ENCODE data around the gene ARL2BP.
"Not testable (repeated sequence)": the region's sequence is repeated elsewhere in the genome, so short reads cannot be mapped to it uniquely, and the experiment has no call there.

ARL2BP gene

DNA sequence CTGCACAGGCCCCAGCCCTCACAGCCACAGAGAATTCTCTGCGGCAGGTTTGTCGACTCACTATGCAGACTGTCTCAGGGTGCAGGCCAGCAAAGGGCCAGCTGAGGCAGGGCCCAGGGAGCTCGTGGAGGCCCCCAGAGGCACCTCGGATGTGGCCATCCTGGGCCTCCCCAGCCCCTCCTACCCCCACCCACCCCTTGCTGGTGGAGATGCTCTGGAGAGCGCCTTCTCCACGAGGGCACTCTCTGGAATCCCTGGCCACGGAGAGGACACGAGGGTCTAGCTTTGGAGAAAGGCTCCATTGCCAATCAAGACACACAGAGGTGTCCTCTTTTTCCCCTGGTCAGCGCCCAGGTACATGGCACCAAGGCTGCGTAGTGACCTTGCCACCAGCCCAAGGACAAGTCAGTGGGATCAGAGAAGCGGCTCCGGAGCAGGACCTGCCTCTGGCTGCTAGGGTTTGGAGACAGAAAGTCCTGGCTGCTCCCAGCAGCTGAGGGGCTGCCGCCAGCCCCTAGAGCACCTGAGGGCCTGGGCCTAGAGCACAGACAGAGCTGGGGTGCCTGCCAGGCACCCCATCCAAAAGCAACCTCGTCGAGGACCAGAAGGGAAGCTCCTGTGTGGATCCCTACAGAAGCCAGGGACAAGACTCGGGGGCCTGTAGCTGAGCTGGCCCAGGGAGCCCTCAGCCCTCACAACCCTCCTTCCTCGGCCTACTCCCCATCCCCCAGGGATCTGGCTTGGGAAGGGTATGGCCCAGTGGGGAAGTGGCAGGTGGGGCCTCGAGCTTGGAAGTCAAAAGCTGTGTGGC, 18.7 kb downstream of the ARL2BP start:
- no peak for DNase-seq

DNA sequence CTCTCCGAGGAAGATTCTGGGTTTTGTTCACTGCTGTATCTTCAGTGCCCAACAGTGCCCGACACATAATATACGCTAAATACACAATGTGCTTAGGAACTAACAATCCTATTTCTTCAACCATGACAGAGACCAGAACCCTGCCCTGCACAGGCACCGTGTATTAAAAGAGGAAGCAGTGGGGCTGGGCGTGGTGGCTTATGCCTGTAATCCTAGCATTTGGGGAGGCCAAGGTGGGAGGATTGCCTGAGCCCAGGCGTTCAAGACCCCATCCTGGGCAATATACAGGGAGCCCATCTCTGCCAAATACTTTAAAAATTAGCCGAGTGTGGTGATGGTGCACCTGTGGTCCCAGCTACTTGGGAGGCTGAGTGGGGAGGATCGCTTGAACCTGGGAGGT, 19.3 kb downstream of the ARL2BP start:
- DNase-seq = peak in 3 of 4 experiments; percentile 15 to 35 (median 28)

DNA sequence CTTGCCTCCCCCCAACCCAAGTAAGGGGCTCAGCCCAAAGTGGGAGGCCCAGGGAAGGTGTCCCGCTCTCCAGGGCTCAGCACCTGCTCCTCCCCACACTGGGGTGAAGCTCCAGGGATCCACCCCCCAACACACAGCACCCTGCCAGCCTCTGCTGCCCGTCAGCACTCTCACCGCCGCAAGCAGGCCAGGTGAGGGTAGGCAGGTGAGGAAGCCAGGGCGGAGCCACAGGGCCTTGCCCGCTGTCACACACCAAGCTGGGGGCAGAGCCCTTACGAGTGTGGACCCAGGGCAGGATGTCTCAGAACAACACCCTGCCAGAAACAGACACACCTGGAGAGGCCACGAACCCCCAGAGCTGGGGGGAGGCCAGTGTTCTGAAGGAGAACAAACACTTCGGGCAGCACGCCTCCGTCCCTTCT, 19.9 kb downstream of the ARL2BP start:
- DNase-seq = no peak

DNA sequence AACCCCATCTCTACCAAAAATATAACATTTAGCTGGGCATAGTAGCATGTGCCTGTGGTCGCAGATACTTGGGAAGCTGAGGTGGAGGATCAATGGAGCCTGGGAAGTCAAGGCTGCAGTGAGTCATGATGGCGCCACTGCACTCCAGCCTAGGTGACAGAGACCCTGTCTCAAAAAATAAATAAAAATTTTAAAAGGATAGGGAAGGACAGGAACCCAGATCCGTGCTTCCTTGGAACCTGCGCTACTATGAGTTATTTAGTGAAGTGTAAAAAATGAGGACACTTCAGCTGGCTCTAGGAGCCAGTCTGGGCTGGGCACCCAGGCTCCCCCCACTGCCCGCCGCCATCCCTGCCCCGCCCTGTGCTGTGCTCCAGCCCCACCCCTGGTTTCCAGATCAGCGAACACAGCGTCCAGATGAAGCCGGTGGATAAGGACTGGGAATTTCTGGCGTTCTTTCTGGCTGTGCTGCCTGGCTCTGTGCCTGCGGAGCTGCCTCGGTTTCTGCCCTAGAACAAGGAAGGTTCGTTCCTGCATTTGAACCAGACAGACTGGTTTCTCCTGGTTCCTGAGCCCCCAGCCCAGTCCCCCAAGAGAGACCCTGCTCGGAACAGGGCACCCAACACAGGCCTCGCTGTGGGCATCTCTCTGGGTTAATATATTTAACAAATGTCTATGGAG, 20.9 kb downstream of the ARL2BP start:
- DNase-seq = no peak

DNA sequence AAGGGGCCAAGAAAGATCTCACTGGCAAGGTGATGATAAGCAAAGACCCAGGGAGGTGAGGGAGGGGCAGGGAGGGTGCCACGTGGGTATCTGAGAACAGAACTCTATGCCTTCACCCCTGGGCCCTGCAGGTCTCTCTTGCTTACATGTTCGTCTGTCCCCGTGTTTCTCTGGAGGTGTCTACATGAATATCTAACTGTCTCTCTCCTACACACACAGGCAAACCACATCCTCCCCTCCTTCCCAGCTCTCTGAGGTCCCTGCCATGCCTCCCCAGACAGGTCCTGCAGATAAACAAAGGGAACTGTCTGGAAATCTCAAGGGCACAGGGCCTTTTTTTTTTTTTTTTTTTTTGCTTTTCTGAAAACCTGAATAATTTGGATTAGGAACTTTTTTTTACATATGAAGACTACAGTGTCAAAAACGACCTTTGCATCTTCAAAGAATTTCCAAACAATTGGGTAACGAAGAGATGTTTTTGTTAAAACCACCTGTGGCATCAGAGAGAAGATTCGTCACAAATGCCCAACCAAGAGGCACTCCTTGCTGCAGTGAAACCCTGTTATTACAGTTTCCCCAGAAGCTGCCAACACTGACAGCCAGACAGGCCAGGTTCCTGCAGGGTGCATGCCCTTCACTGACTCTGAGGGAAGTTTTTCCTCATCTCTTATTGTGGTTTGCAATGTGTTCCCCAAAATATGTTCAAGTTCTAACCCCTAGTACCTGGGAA, 21.6 kb downstream of the ARL2BP start:
- DNase-seq = no peak

DNA sequence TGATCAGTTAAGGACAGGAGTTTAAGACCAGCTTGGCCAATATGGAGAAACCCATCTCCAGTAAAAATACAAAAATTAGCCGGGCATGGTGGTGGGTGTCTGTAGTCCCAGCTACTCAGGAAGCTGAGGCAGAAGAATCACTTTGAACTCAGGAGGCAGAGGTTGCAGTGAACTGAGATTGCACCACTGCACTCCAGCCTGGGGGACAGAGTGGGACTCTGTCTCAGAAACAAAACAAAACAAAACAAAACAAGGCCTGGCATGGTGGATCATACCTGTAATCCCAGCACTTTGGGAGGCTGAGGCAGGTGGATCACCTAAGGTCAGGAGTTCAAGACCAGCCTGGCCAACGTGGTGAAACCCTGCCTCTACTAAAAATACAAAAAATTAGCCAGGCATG, 22.3 kb downstream of the ARL2BP start:
- DNase-seq = not testable (repeated sequence)

DNA sequence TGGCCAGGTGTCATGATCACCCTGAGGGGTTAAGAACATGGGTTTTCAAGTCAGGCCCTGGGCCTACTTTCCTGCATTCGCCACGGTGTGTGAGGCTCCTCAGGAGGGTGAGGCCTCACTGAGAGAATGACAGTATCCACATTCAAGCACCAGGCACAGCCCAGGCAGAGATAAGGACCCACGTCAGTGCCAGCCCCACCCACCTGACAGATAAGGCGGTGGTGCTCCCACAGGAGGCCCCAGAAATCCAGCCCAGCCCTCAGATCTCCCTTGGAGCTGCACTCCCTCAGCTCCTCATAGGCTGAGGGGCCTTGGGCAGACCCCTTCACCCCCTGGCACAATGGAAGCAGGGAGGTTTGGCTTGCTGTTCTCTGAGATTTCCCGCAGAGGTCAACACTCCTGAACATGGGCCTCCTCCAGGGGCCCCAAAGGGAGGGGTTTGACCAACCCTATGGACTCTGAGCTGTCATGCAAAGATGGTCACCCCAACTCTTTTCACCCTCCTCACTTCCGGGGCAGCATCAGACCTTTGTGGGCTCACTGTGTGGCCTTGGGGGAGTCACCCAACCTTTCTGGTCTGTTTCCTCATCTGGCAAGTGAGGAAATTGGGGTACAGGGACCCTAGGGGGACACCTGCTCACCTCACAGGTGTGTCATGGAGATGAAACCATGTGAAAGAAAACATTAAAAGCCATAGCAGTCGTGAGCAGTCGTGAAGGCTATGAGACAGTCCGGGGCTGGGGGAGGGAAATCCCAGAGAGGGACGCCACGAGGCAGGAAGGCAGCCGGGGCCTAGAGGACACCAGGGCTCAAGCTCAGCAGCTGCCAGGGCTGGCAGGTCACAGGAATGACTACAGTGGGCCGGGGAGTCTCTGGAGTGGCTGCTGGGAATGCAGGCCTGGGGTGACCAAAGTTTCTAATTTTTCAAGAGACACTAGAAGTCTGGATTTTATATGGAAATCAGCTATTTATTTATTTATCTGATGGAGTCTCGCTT, 24.0 kb downstream of the ARL2BP start:
- no peak for DNase-seq

DNA sequence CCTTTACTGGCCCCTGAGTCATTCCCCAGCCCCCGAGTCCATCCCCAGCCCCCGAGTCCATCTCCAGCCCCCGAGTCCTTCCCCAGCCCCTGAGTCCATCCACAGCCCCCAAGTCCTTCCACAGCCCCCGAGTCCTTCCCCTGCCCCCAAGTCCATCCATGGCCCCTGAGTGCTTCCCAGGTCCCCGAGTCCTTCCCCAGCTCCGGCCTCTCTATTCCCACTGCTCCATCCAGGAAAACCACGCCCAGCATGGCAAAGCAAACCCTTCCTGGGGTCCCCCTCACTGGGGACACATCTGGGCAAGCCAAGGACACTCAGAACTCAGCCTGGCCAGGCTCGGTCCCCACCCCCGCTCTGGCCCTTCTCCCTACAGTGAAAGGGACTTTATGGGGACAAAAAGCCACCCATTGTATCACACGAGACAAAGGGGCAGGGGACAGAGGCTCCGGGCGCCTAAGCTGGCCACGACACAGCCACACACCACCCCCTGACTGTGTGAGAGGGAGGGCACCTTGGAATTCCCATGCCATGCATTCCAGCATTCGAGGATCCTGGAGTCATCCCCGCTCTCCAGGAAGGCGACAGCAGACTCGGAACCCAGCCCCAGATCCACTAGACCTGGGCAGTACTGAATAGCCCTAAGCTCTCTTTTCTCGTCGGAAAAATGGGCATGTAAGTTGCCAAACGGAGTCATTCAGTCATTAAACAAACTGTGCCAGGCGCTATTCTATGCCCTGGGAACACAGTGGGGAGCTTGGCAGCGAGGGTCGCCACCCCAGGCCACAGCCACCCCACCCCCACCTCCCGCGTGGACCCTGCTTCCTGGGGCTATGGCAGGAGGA, 25.4 kb downstream of the ARL2BP start:
- no peak for DNase-seq

DNA sequence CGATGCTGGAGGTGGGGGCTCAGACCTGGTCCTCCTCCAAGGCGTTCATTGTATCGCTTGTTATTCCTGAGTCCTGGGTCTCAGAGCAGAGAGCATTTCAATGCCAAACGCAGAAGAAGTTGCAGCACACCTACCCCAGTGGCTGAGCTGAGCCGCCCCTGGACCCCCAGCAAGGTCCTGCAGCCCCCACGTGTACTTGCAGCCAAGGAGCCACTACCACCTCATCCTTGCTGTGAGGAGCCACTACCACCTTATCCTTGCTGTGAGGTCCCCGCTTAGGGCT, 25.9 kb downstream of the ARL2BP start:
- no peak for DNase-seq

DNA sequence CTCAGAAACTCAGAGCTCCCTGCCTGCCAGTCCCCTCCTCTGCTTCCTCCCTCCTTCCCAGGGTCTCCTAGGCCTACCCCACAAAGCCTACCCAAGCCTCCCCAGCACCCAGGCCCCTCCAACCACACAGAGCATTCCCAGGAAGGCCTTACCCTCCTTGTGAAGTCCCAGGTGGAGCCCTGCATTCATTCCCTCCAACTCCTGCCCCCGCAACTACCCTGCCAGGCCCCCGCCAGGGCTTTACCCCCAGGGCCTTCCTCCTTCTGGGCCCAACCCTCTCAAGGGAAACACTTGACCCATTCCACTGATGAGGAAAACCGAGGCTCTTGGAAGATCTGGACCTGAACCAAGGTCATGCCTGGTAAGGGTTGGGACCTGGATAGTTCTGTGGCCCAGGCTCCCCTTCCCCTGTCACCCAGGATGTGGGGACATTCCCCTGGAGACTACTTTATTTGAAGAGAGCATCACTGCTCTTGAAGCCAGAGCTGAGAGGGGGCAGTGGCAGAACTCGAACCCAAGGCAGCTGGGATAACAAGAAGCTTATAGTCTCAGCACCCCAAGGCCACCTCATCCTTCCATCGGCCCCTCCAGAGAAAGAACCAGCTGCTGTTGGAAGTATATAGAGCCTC, 26.9 kb downstream of the ARL2BP start:
- no peak for DNase-seq

DNA sequence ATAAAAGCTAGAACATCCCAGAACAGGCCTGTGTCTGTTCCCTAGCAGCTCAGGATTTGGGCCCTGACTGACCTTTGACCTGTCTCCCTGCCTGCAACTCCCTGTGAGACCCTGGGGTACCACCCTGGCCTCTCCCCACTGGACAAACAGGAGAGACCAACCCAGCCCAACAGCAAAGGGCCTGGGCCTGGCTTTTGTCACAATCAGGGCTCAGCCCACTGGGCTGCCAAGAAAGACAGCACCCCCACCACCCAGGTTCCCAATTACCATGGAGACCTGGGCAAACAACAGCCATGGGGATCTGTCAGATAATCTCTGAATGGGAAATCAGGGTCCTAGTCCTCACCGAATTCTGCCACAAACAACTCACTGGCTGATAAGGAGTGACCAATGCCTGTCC, 28.3 kb downstream of the ARL2BP start:
- no peak for DNase-seq

DNA sequence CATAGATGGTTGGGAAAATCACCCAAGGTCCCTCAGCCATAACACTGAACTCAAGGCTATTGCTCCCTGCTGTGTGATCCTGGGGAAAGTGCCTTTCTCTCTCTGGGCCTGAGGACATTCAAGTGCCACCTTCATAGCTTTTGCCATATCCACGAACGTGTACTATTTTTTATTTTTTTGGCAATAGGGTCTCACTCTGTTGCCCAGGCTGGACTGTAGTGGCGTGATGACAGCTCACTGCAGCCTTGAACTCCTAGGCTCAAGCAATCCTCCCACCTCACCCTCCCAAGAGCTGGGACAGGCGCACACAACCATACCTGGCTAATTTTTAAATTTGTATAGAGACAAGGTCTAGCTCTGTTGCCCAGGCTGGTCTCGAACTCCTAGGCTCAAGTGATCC, 28.8 kb downstream of the ARL2BP start:
- DNase-seq = no peak

DNA sequence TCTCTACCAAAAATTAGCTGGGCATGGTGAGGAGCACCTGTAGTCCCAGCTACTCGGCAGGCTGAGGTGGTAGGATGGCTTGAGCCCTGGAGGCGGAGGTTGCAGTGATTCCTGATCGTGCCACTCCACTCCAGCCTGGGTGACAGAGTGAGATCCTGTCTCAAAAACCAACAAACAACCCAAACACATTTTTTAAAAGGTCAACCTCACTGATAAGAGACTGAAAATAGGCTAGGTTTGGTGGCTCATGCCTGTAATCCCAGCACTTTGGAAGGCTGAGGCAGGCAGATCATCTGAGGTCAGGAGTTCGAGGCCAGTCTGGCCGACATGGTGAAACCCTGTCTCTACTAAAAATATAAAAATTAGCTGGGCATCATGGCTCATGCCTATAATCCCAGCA, 30.9 kb downstream of the ARL2BP start:
- not testable (repeated sequence) for DNase-seq

DNA sequence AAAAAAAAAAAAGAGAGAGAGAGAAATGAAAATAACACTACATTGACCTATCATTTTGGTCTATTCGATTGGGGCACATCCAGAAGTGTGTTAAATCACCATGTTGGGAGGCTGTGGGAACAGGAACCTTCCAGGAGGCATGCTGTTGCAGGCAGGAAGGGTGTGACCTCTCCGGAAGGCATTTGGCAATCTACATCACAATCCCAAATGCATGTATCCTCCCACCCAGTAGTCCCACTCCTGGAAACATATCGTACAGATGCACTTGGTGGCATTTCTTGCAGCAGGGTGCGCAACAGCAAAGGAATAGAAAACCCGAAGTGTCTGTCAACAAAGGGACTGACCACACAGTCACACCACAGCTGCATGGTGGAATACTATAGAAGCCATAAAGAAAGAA, 31.5 kb downstream of the ARL2BP start:
- peak; percentile 65 to 87 (median 82) for DNase-seq

DNA sequence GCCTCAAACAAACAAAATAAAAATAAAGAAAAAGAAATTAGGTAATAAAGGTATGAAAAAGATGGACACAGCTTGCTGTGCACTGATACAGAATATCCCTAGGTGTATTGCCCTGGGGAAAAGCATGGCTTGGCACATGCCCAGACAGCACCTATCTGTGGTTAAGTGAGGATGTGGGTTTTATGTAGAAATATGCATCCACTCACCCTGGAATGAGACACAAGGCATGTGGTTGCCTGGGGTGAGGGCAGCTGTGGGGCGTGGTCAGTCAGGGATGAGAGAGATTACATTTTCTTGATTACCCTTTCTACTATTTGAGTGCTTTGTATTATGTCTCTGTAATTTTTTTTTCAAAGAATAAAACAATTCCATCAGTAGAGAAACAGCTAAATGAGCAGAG, 32.5 kb downstream of the ARL2BP start:
- peak; percentile 42 to 58 (median 52) for DNase-seq

DNA sequence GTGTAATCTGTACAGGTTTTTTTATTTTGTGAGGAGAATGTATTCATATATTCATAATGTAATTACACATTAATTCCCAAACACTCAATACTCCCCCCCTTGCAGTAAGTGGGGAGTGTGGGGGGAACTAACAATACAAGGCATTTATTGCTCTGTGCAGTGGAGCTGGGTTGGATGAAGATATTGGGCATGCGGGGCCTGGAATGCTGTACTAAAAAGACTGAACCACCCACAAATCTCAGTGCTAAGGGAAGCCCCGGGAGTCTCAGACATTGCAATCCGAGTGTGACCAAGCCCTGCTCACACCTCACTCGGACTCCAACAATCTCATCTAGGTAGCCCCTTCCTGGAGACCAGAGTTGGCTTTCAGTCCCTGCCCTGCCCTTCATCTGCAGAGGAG, 33.4 kb downstream of the ARL2BP start:
- DNase-seq = no peak

DNA sequence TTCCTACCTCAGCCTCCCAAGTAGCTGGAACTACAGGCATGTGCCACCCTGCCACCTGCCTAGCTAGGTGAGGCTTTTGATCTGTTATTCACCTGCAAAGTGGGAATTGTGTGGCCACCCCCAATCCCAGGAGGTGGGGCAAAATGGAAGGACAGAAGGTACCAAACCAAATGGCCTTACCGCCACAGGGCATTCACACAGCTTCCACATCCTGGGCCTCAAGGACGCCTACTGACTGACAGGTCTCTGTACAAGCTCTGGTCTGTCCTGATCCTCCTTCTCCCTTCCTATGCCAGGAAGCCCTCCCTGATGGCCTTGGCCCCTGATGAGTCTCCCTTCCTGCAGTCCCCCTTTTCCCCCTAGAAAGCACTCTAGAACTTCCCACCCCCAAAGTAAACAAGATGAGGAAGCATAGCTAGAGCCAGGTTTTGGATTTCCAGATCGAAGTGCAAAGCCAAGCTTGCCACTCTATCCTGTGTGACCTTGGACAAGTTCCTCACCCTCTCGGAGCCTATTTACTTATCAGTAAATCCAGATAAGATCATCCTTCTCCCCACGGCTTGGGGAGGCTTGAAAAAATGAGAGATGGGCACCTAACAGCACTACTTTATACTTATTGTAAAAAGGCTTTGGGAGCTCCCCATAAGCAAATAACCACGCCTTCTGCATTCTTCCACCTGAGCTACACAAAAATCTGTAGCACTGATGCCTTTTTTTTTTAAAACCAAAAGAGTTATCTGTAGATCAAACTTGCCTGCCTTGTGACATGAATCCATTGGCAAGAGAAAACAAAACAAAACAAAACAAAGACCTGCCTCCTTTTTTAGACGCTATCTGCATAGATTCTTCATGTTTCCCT, 35.0 kb downstream of the ARL2BP start:
- DNase-seq = no peak

DNA sequence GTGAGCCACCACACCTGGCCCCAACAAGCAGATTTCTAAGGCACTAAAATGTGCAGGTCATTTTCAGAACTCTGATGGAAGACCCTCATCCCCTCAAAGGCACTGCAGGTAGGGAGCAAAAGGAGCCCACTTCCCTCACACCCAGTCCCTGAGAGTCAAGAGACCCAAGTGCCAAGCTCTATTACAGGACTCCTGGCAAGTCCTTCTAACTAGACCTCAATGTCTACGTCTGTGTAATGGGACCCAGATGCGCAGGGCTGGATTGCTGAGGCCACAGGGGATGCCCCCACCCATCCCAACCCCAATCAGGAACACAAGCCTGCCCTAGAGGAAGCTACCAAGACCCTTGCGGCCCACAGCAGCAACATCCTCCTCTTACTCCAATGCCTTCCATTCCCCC, 36.7 kb downstream of the ARL2BP start:
- no peak for DNase-seq

DNA sequence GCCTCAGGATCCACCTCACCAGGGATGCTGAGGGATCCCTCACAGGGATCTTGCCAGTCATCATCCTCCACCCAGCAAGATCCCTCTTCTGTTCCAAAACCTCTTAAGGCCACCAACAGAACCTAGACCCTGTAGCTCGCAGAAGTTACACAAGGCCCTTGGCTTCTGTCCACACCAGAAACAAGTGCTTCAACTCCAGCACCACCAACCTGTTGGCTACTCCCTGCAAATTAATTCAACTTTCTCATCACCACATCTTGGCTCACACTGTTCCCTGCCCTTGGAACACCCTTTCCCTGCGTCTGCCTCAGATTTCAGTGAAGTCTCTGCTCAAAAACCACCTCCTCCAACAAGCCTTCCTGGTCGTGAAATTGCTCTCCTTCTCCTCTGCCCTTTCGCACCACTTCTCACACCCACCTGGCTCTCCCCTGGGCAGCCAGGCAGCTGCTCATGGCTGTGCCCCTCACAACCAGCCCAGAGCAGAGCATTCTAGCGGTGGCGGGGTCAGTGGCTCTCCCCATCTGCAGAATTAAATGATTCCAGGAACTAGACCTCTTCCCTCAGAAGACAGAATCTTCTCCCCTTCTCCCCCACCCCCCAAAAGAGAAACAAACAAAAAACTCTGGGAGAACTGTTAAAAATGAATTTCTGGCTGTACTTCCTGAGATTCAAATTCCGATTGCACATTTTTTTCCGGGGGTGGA, 37.6 kb downstream of the ARL2BP start:
- no peak for DNase-seq

All from suppressor macrophage (primary cell).